Natural killer cell (primary cell): ENCODE data around the gene OLR1. TPM values are rescaled to one million over a fixed set of nuclear protein-coding genes. Genes with fewer than 3 reads are reported as not detected.

Experiments used
- ATAC-seq, 3 donors: fragments of 150-1000 bp in 2 of 3; fragments of 200-7000 bp in 1 of 3; cut with Tn5 transposase; 1 replicate in 1 of 3; 2 replicates in 2 of 3; pipeline ENCODE4 v1.10.0; 2021; ENCODE audit warnings: mild to moderate bottlenecking in 2 of 3, moderate library complexity in 2 of 3
- DNase-seq, 2 donors: peaks; one replicate each; pipeline versions ENCODE4 v3.0.0 to v3.0.0-alpha.2; 2013 to 2021; ENCODE audit warnings: mixed read lengths in 1 of 2
- H3K27ac ChIP-seq: one replicate; pipeline ENCODE4 v1.5.1; 2013; ENCODE audit warnings: mild to moderate bottlenecking, low read length
- H3K27me3 ChIP-seq: one replicate; pipeline ENCODE4 v1.6.1; 2013; ENCODE audit warnings: low read length; ENCODE audit not compliant: control insufficient read depth, insufficient read depth
- H3K36me3 ChIP-seq: one replicate; pipeline ENCODE4 v1.6.1; 2013; ENCODE audit warnings: low read length; ENCODE audit not compliant: control insufficient read depth, insufficient read depth
- H3K4me1 ChIP-seq: one replicate; pipeline ENCODE4 v1.6.1; 2013; ENCODE audit warnings: low read length; ENCODE audit not compliant: control insufficient read depth, insufficient read depth
- H3K4me3 ChIP-seq: one replicate; pipeline ENCODE4 v1.5.1; 2013; ENCODE audit warnings: low read length
- H3K9me3 ChIP-seq: one replicate; pipeline ENCODE4 v1.6.1; 2013; ENCODE audit warnings: low read length; ENCODE audit not compliant: control insufficient read depth, insufficient read depth
- H3K27ac Mint-ChIP-seq, 2 donors: one replicate each; pipeline ENCODE4 v1.8.0; 2022; ENCODE audit warnings: mild to moderate bottlenecking in 2 of 2, mixed read lengths in 2 of 2, moderate library complexity in 1 of 2
- H3K27me3 Mint-ChIP-seq, 2 donors: one replicate each; pipeline ENCODE4 v1.8.0; 2022; ENCODE audit warnings: low read depth in 2 of 2, mixed read lengths in 2 of 2
- H3K36me3 Mint-ChIP-seq: one replicate; pipeline ENCODE4 v1.8.0; 2022; ENCODE audit warnings: mixed read lengths
- H3K4me1 Mint-ChIP-seq, 2 donors: one replicate each; pipeline ENCODE4 v1.8.0; 2022; ENCODE audit warnings: mixed read lengths in 2 of 2
- H3K4me3 Mint-ChIP-seq: one replicate; pipeline ENCODE4 v1.8.0; 2022; ENCODE audit warnings: mild to moderate bottlenecking, moderate library complexity, mixed read lengths
- H3K9me3 Mint-ChIP-seq, 2 donors: one replicate each; pipeline ENCODE4 v1.8.0; 2022; ENCODE audit warnings: mixed read lengths in 2 of 2
- WGBS: methylation state at CpG from one replicate; pipeline ENCODE4 v1.1.7; 2013; ENCODE audit warnings: missing lambda C conversion rate; ENCODE audit not compliant: insufficient coverage; 5-methylcytosine and 5-hydroxymethylcytosine counted together
- intact Hi-C: fragments of 100-400 bp; cut with micrococcal nuclease; formaldehyde crosslinking; loops from one replicate; pipeline ENCODE4 v1.14.2; 2022
- total RNA-seq, 4 donors: library from RNA; stranded (reverse); fragments of 120-200 nt in 1 of 4; gene quantifications; one replicate each; pipeline versions ENCODE4 v1.2.3 to v1.2.4, GENCODE V29; 2013 to 2022
- TF ChIP-seq, protein P1 (sequence below): fragments of 200-600 bp; IDR thresholded peaks from one replicate; pipeline ENCODE4 v1.8.0; 2022; ENCODE audit warnings: antibody characterized with exemption

Gene OLR1
- total RNA-seq, 3 donors from 2014 or later (not counting 1 experiment from before 2014, with no cell fraction given) = 2.3 to 3.1 TPM; not detected in 1

DNA sequence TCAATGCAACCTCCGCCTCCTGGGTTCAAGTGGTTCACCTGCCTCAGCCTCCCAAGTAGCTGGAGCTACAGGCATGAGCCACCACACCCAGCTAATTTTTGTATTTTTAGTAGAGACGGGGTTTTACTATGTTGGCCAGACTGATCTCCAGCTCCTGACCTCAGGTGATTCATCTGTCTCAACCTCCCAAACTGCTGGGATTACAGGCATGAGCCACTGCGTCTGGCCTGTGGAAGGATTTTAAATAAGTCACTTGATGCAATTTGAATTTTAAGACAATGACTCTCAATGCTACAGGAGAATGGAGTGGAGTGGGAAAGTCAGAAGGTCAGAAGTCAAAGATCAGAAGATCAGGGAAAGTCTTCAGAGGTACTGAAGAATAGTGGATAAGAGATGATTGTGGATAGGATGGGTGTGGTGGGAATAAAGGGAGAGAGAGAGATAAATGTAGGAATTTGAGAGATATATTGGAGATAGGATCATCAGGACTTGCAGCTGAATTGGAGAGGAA is 22.3 kb upstream of the OLR1 start:
- WGBS = 90% methylated on average over 3 of the region's 3 CpGs
- Histone ChIP-seq H3K36me3 (no peaks in the 10 kb centered on the region), H3K27ac (no peak overlapping the region), H3K9me3 (no peaks in the 10 kb centered on the region), H3K27me3 (no peaks in the 10 kb centered on the region), H3K4me1 (peaks cover 35% of the 10 kb centered on the region), H3K4me3 (no peak overlapping the region)
- no peak for DNase-seq
- no peak overlapping the region for H3K27ac Mint-ChIP-seq
- H3K9me3 Mint-ChIP-seq = no peaks in the 10 kb centered on the region
- peaks cover 34 to 43% of the 10 kb centered on the region in 2 donors for H3K4me1 Mint-ChIP-seq
- H3K27me3 Mint-ChIP-seq = peaks cover 7 to 23% of the 10 kb centered on the region in 2 donors
- intact Hi-C loops = loop anchor here (5.0 kb wide), 2 partner anchors 252 to 447 kb away; no protein-coding TSS in a partner anchor
- H3K4me3 Mint-ChIP-seq = no peak overlapping the region
- ATAC-seq = no peak
- TF ChIP-seq, protein P1, sequence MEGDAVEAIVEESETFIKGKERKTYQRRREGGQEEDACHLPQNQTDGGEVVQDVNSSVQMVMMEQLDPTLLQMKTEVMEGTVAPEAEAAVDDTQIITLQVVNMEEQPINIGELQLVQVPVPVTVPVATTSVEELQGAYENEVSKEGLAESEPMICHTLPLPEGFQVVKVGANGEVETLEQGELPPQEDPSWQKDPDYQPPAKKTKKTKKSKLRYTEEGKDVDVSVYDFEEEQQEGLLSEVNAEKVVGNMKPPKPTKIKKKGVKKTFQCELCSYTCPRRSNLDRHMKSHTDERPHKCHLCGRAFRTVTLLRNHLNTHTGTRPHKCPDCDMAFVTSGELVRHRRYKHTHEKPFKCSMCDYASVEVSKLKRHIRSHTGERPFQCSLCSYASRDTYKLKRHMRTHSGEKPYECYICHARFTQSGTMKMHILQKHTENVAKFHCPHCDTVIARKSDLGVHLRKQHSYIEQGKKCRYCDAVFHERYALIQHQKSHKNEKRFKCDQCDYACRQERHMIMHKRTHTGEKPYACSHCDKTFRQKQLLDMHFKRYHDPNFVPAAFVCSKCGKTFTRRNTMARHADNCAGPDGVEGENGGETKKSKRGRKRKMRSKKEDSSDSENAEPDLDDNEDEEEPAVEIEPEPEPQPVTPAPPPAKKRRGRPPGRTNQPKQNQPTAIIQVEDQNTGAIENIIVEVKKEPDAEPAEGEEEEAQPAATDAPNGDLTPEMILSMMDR = no peak
- no peaks in the 10 kb centered on the region for H3K36me3 Mint-ChIP-seq

DNA sequence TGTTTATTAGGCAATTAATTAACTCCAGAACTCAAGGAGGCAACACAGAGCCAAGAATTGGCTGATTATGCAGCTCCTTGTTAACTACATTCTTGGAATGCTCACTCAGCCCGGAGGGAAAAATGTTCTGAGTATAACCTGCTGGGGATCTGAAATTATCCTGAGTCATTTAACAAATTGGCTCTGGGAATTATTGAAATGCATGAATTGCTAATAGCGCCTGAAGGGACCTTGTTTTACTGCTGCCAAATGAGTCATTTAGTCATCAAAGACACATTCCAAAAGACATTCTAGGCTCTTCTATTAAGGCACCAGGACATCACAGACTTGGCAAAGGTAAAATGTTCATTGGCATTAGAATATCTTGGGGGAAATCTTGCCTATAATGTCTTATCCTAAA is 19.9 kb upstream of the OLR1 start:
- Mint-ChIP-seq H3K27ac (no peak overlapping the region), H3K36me3 (no peaks in the 10 kb centered on the region), H3K4me3 (no peak overlapping the region), H3K27me3 (peaks cover 7 to 23% of the 10 kb centered on the region in 2 donors), H3K4me1 (peaks cover 24 to 31% of the 10 kb centered on the region in 2 donors), H3K9me3 (no peaks in the 10 kb centered on the region)
- ATAC-seq (no peak), DNase-seq (no peak)
- 43% methylated on average over 2 of the region's 2 CpGs for WGBS
- intact Hi-C loops = loop anchor here (1.0 to 5.0 kb wide), 3 partner anchors 39 to 445 kb away; no protein-coding TSS in a partner anchor
- H3K9me3 ChIP-seq = no peaks in the 10 kb centered on the region
- peaks cover 16% of the 10 kb centered on the region for H3K4me1 ChIP-seq
- H3K27ac ChIP-seq = no peak overlapping the region
- H3K4me3 ChIP-seq = no peak overlapping the region
- TF ChIP-seq, protein P1 = no peak
- H3K36me3 ChIP-seq = no peaks in the 10 kb centered on the region
- no peaks in the 10 kb centered on the region for H3K27me3 ChIP-seq

DNA sequence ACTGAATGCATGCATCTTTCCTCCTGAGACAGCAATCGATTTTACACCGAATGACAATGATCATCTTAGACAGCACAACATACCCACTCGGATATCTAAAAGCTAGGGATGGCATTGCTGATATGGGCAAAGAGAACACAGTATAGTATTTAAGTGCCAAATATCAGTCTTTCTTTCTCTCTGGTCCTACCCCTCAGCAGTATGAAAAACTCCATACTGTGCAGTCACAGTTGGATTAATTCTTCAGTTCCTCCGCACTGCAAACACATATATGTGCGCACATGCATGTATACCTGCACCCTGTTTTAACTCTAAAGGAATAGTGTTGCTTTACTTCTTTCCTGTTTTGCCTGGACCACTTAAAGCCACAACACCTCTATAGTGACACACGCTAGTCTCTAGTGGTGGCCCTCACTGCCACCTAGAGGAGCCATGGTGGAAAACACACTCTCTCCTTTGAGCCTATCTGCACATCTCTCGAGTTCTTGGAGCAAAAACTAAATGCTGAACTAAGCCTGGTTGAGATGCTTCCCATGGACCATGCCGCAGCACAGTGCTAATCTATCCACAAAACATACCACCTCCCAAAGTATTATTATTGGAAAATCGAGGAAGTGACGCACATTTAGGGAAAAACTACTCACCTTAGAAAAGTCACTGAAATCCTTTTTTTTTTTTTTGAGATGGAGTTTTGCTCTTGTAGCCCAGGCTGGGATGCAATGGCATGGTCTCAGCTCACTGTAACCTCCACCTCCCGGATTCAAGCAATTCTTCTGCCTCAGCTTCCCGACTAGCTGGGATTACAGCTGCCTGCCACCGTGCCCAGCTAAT is 18.8 kb upstream of the OLR1 start:
- TF ChIP-seq, protein P1 = peak; percentile 78
- 55% methylated on average over 11 of the region's 13 CpGs for WGBS
- peaks cover 7 to 27% of the 10 kb centered on the region in 2 donors for H3K27me3 Mint-ChIP-seq

More for the DNA sequence above, 18.8 kb upstream of the OLR1 start:
- H3K27me3 ChIP-seq = no peaks in the 10 kb centered on the region
- ATAC-seq (peak; percentile 95 to 100 (median 99)), DNase-seq (peak; percentile 37 to 76)
- intact Hi-C loops = loop anchor here (1.0 to 5.0 kb wide), 3 partner anchors 37 to 443 kb away; no protein-coding TSS in a partner anchor
- H3K4me1 ChIP-seq = peaks cover 5% of the 10 kb centered on the region
- no peaks in the 10 kb centered on the region for H3K36me3 ChIP-seq
- H3K27ac Mint-ChIP-seq = no peak overlapping the region
- H3K27ac ChIP-seq = no peak overlapping the region
- H3K36me3 Mint-ChIP-seq = no peaks in the 10 kb centered on the region
- H3K9me3 ChIP-seq = no peaks in the 10 kb centered on the region
- no peak overlapping the region for H3K4me3 Mint-ChIP-seq
- no peaks in the 10 kb centered on the region for H3K9me3 Mint-ChIP-seq
- no peak overlapping the region for H3K4me3 ChIP-seq
- H3K4me1 Mint-ChIP-seq = peaks cover 13 to 20% of the 10 kb centered on the region in 2 donors
